ENCODE data around the gene CAMK2A. TPM values are rescaled to one million over a fixed set of nuclear protein-coding genes. Genes with fewer than 3 reads are reported as not detected.

The CAMK2A gene
- total RNA-seq, 2 donors from 2014 or later: 4.9 to 18.2 TPM

GRCh38 chr5:150179019-150179620, 110.5 kb downstream of the CAMK2A start:
- DNase-seq (ENCODE audit: low spot score): no peak
- H3K9me3 ChIP-seq: no peaks in the 10 kb centered on the region
- no peaks in the 10 kb centered on the region for H3K27me3 ChIP-seq
- H3K4me3 ChIP-seq: no peak overlapping the region
- H3K4me1 ChIP-seq: peaks cover 0 to 38% of the 10 kb centered on the region in 2 donors
- H3K27ac ChIP-seq: peak overlapping the region; percentile 80 to 91
- no peak for TF ChIP-seq CTCF (IDR thresholded peaks at IDR 0.05)
- no peaks in the 10 kb centered on the region for H3K36me3 ChIP-seq

DNA sequence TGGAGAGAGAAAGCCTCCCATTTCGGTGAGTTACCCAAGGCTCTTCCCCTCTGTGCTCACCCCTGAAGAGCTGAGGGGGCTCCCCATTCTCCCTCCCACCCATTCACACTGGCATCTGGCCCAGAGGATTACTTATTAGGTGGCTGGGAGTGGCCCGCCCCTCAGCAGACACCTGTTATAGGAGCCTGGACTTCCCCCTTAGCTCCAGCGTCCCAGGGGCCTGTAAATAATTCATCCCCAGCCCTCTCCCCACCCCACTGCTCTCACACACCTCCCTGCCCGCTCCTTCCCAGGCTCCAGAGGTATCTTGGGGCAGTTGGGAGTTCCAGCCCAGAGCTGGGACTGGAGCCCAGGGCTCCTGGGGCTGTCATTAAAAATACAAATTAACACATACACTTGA, 111.3 kb downstream of the CAMK2A start:
- TF ChIP-seq CTCF (IDR thresholded peaks at IDR 0.05): no peak
- Histone ChIP-seq H3K4me1 (peaks cover 0 to 38% of the 10 kb centered on the region in 2 donors), H3K4me3 (no peak overlapping the region), H3K36me3 (no peaks in the 10 kb centered on the region), H3K27me3 (no peaks in the 10 kb centered on the region), H3K9me3 (no peaks in the 10 kb centered on the region), H3K27ac (no peak overlapping the region)
- no peak for DNase-seq (ENCODE audit: low spot score)

GRCh38 chr5:150177721-150178120, 111.9 kb downstream of the CAMK2A start:
- H3K27ac ChIP-seq: no peak overlapping the region
- no peaks in the 10 kb centered on the region for H3K36me3 ChIP-seq
- H3K9me3 ChIP-seq: no peaks in the 10 kb centered on the region
- TF ChIP-seq CTCF (IDR thresholded peaks at IDR 0.05): no peak
- H3K27me3 ChIP-seq: no peaks in the 10 kb centered on the region
- H3K4me3 ChIP-seq: no peak overlapping the region
- H3K4me1 ChIP-seq: peaks cover 0 to 38% of the 10 kb centered on the region in 2 donors
- DNase-seq (ENCODE audit: low spot score): no peak

- no peak for TF ChIP-seq CTCF (IDR thresholded peaks at IDR 0.05)
- no peak for DNase-seq (ENCODE audit: low spot score)
- no peaks in the 10 kb centered on the region for H3K36me3 ChIP-seq
- H3K4me1 ChIP-seq: peaks cover 0 to 38% of the 10 kb centered on the region in 2 donors
- H3K27me3 ChIP-seq: no peaks in the 10 kb centered on the region
- H3K4me3 ChIP-seq: no peak overlapping the region
- no peaks in the 10 kb centered on the region for H3K9me3 ChIP-seq
- H3K27ac ChIP-seq: no peak overlapping the region
Measured at GRCh38 chr5:150176745-150177477, 112.7 kb downstream of the CAMK2A start.

DNA sequence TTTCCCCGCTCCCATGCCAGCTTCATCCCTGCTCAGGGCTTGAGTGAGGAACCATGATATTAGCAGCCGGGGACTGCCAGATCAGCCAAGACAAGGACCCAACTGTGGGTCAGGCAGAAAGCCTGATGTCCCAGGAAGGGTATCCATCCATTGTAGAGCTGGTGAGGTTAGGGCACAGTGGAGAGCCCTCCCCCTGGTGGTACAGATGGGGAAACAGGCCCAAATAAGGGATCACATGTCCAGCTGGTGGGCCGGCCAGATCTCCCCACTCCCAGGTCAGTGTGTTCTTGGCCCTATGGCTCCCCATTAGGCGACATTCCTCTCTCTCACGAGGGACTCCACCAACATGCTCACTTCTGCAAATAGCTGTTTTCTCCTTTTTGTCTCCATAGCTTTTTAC, 114.0 kb downstream of the CAMK2A start:
- no peaks in the 10 kb centered on the region for H3K27me3 ChIP-seq
- TF ChIP-seq CTCF (IDR thresholded peaks at IDR 0.05): peak in 1 of 2 donors; percentile 50
- H3K36me3 ChIP-seq: no peaks in the 10 kb centered on the region
- H3K4me3 ChIP-seq: no peak overlapping the region
- peaks cover 0 to 28% of the 10 kb centered on the region in 2 donors for H3K4me1 ChIP-seq
- H3K27ac ChIP-seq: no peak overlapping the region
- H3K9me3 ChIP-seq: no peaks in the 10 kb centered on the region
- no peak for DNase-seq (ENCODE audit: low spot score)
